IMR-90 (cell line): ENCODE data around the gene FRAS1. TPM values are rescaled to one million over a fixed set of nuclear protein-coding genes. Genes with fewer than 3 reads are reported as not detected.

Experiments
- ATAC-seq: fragments of 200-7000 bp; cut with Tn5 transposase; 2 replicates; pipeline ENCODE4 v1.9.1; 2020; ENCODE audit warnings: low read depth, mild to moderate bottlenecking, moderate library complexity
- BruUV-seq: library from RNA; stranded (reverse); fragments of 400-500 nt; replicated peaks from 2 replicates; lab custom pipeline; 2021; lab: Mats Ljungman, UMichigan
- CTCF ChIA-PET: fragments of 300-600 bp; formaldehyde crosslinking; extraction: SDS; loops from one replicate; lab custom pipeline; 2021; ENCODE audit warnings: antibody characterized with exemption; lab: Yijun Ruan, JAX
- POLR2A ChIA-PET: fragments of 300-600 bp; sonication (Branson Sonifier 250); formaldehyde crosslinking; loops from one replicate; lab custom pipeline; 2022; ENCODE audit warnings: antibody characterized with exemption; ENCODE audit not compliant: unreplicated experiment; lab: Charles Lee
- DNase-seq: peaks from one replicate; pipeline ENCODE4 v3.0.0; 2013
- H2AFZ ChIP-seq: replicated peaks from 2 replicates; pipeline ENCODE3; 2013; ENCODE audit warnings: low read length, mild to moderate bottlenecking; ENCODE audit not compliant: poor library complexity
- H2AK5ac ChIP-seq: 2 replicates; pipeline ENCODE4 v1.6.1; 2013; ENCODE audit warnings: low read depth, low read length, inconsistent platforms
- H2AK9ac ChIP-seq: replicated peaks from 2 replicates; pipeline ENCODE3; 2013; ENCODE audit warnings: mild to moderate bottlenecking, low read depth, low read length, moderate library complexity; ENCODE audit not compliant: poor library complexity
- H2BK120ac ChIP-seq: 2 replicates; pipeline ENCODE4 v1.6.1; 2013; ENCODE audit warnings: low read depth, low read length, inconsistent platforms
- H2BK15ac ChIP-seq: 3 replicates; pipeline ENCODE4 v1.6.1; 2013; ENCODE audit warnings: low read depth, low read length, inconsistent platforms
- H2BK20ac ChIP-seq: 2 replicates; pipeline ENCODE4 v1.6.1; 2013; ENCODE audit warnings: low read depth, mild to moderate bottlenecking, inconsistent platforms, low read length, moderate library complexity
- H2BK5ac ChIP-seq: 2 replicates; pipeline ENCODE4 v1.6.1; 2013; ENCODE audit warnings: mild to moderate bottlenecking, low read depth, low read length, inconsistent platforms; ENCODE audit not compliant: poor library complexity, severe bottlenecking
- H3K14ac ChIP-seq: replicated peaks from 2 replicates; pipeline ENCODE4 v1.6.1; 2013; ENCODE audit warnings: low read depth, low read length, inconsistent platforms
- H3K18ac ChIP-seq: 2 replicates; pipeline ENCODE4 v1.6.1; 2013; ENCODE audit warnings: low read depth, low read length, control low read depth
- H3K23ac ChIP-seq: 2 replicates; pipeline ENCODE4 v1.6.1; 2013; ENCODE audit warnings: low read depth, low read length, inconsistent platforms
- H3K27ac ChIP-seq: 2 replicates; pipeline ENCODE4 v1.5.1; 2013; ENCODE audit warnings: mild to moderate bottlenecking, control low read depth, low read length; ENCODE audit not compliant: insufficient read depth
- H3K27me3 ChIP-seq: 2 replicates; pipeline ENCODE4 v1.6.1; 2013; ENCODE audit warnings: low read length; ENCODE audit not compliant: control insufficient read depth, insufficient read depth
- H3K36me3 ChIP-seq: 2 replicates; pipeline ENCODE4 v1.6.1; 2013; ENCODE audit warnings: low read length, mixed read lengths; ENCODE audit not compliant: control insufficient read depth, insufficient read depth
- H3K4ac ChIP-seq: 2 replicates; pipeline ENCODE4 v1.6.1; 2013; ENCODE audit warnings: low read depth, low read length, inconsistent platforms
- H3K4me1 ChIP-seq: 2 replicates; pipeline ENCODE4 v1.6.1; 2013; ENCODE audit warnings: low read length, mixed read lengths; ENCODE audit not compliant: control insufficient read depth, insufficient read depth
- H3K4me2 ChIP-seq: 2 replicates; pipeline ENCODE4 v1.6.1; 2013; ENCODE audit warnings: low read depth, mild to moderate bottlenecking, control low read depth, low read length, moderate library complexity
- H3K4me3 ChIP-seq: 2 replicates; pipeline ENCODE4 v1.5.1; 2013; ENCODE audit warnings: low read depth, mild to moderate bottlenecking, control low read depth, low read length, moderate library complexity; ENCODE audit not compliant: insufficient read depth
- H3K56ac ChIP-seq: 2 replicates; pipeline ENCODE4 v1.6.1; 2013; ENCODE audit warnings: low read length, inconsistent platforms; ENCODE audit not compliant: insufficient read depth; ENCODE audit errors: extremely low read depth
- H3K79me1 ChIP-seq, 2 experiments: 2 replicates each; pipeline ENCODE4 v1.6.1; 2013; ENCODE audit warnings: low read length in 2 of 2, inconsistent platforms in 1 of 2, low read depth in 1 of 2
- H3K9ac ChIP-seq: 2 replicates; pipeline ENCODE4 v1.6.1; 2013; ENCODE audit warnings: low read depth, low read length, control low read depth
- H3K9me1 ChIP-seq: 2 replicates; pipeline ENCODE4 v1.6.1; 2013; ENCODE audit warnings: low read length, inconsistent platforms; ENCODE audit not compliant: insufficient read depth
- H3K9me3 ChIP-seq: 2 replicates; pipeline ENCODE4 v1.6.1; 2013; ENCODE audit warnings: low read length; ENCODE audit not compliant: control insufficient read depth, insufficient read depth
- H4K20me1 ChIP-seq: 2 replicates; pipeline ENCODE4 v1.6.1; 2013; ENCODE audit warnings: low read length, inconsistent platforms; ENCODE audit not compliant: insufficient read depth
- H4K5ac ChIP-seq: 2 replicates; pipeline ENCODE4 v1.6.1; 2013; ENCODE audit warnings: mild to moderate bottlenecking, low read depth, low read length, control low read depth
- H4K8ac ChIP-seq, 2 experiments: 2 replicates each; pipeline ENCODE4 v1.6.1; 2013; ENCODE audit warnings: low read depth in 2 of 2, low read length in 2 of 2, control low read depth in 1 of 2, inconsistent platforms in 1 of 2
- H4K91ac ChIP-seq: 2 replicates; pipeline ENCODE4 v1.6.1; 2013; ENCODE audit warnings: low read depth, low read length, inconsistent platforms; ENCODE audit not compliant: insufficient read depth
- CEBPB ChIP-seq: IDR thresholded peaks from 2 replicates; pipeline ENCODE4 v1.6.1; 2012; ENCODE audit warnings: low read depth, low read length, improper control_type of control experiment
- MXI1 ChIP-seq: IDR thresholded peaks from 2 replicates; pipeline ENCODE4 v1.6.1; 2012; ENCODE audit warnings: low read depth, mild to moderate bottlenecking, low read length, moderate library complexity, borderline replicate concordance
- RCOR1 ChIP-seq: IDR thresholded peaks from 2 replicates; pipeline ENCODE4 v1.6.1; 2012; ENCODE audit warnings: mild to moderate bottlenecking, low read length, improper control_type of control experiment; ENCODE audit not compliant: insufficient replicate concordance
- SMC3 ChIP-seq: fragments of 150-350 bp; IDR thresholded peaks from 2 replicates; pipeline ENCODE4 v1.6.1; 2016; ENCODE audit warnings: low read depth, mild to moderate bottlenecking, antibody characterized with exemption, low read length, moderate library complexity
- WGBS, 2 experiments: methylation state at CpG; one replicate each; pipeline versions ENCODE4 v1.1.5 to v1.1.7; 2013; ENCODE audit warnings: missing lambda C conversion rate in 2 of 2; ENCODE audit not compliant: insufficient read length in 1 of 2; ENCODE audit errors: extremely low coverage in 2 of 2; 5-methylcytosine and 5-hydroxymethylcytosine counted together
- dilution Hi-C: fragments of 300-500 bp; cut with HindIII; formaldehyde crosslinking; loops from one replicate; pipeline ENCODE4 v1.14.3; 2018; ENCODE audit warnings: low sequenced_read_pairs; ENCODE audit not compliant: unreplicated experiment
- in situ Hi-C: fragments of 300-500 bp; cut with MboI; formaldehyde crosslinking; loops from 3 replicates; pipeline ENCODE4 v1.14.3; 2019; ENCODE audit warnings: low sequenced_read_pairs, inconsistent platforms, mixed read lengths
- intact Hi-C: fragments of 100-400 bp; cut with micrococcal nuclease; formaldehyde crosslinking; loops from 2 replicates; pipeline ENCODE4 v1.10.0; 2022
- polyA plus RNA-seq, 3 experiments: library from polyadenylated mRNA; depleted of rRNA; stranded (reverse); fragments of >200 nt; gene quantifications; 2 replicates each; pipeline ENCODE4 v1.2.3, GENCODE V29; 2012; ENCODE audit warnings: low replicate concordance in 1 of 3
- total RNA-seq: library from RNA; depleted of rRNA; stranded (reverse); fragments of >200 nt; gene quantifications from 2 replicates; pipeline ENCODE4 v1.2.3, GENCODE V29; 2012
- TF ChIP-seq, protein P1 (sequence below): fragments of 150-350 bp; IDR thresholded peaks from 2 replicates; pipeline ENCODE4 v1.6.1; 2017; ENCODE audit warnings: mild to moderate bottlenecking, antibody characterized with exemption, low read length, low read depth

FRAS1 gene
- total and polyA plus RNA-seq, 2 of the 4 experiments (the other 2 are of a cell fraction), result under 0.01 to 0.03 TPM

DNA sequence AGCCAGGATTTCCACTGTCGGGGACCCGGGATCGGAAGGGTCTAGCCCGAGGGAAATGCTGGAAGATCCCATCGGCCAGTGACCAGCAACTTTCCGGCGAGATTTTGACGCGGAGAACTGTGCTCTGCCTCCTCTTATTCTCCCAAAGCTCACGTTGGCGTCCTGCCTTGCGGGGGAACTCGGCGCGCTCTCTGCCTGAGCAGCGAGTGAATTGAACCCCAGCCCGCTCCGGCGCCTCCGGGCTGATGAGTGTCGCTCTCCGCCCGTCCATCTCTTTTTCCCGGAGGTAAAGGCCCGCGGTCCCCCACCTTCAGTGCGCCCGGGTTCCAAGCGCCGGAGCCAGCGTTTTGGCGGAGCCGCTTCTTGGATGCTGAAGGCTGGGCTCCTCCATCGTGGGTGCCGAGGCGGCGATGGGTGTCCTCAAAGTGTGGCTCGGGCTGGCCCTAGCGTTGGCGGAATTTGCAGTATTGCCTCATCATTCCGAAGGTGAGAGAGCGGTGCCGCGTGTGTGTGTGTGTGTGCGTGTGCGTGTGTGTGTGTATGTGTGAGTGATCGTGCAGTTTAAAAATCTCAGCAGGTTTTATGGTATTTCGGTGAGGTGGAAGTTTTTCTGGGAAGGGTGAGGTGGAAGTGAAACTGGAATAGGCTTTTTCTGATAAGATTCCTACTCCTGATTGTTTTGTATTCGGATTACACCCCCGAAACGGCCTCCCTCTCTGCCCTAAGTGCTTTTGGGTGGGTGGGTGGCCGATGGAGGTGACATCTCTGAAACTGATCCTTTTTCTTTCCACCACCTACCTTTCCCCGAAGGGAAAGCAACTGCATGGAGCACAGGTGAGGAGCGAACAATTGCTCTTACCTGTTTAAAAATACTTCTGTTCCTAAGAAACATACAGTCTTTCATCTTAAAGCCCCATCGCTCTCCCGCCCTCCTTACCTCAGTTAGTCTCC lies 752 bp downstream of the FRAS1 start:
- TF ChIP-seq RCOR1, result no peak
- no peak for TF ChIP-seq SMC3
- TF ChIP-seq, protein P1, sequence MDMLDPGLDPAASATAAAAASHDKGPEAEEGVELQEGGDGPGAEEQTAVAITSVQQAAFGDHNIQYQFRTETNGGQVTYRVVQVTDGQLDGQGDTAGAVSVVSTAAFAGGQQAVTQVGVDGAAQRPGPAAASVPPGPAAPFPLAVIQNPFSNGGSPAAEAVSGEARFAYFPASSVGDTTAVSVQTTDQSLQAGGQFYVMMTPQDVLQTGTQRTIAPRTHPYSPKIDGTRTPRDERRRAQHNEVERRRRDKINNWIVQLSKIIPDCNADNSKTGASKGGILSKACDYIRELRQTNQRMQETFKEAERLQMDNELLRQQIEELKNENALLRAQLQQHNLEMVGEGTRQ, result no peak
- peak; percentile 76 for TF ChIP-seq CEBPB
- no peak for TF ChIP-seq MXI1
- Histone ChIP-seq H2BK120ac (no peak overlapping the region), H2BK15ac (no peak overlapping the region), H3K4me1 (peaks cover 2% of the 10 kb centered on the region; the same call in 1 of the 2 replicates), H3K14ac (no peak overlapping the region), H3K9ac (no peak overlapping the region), H3K27ac (no peak overlapping the region), H2BK20ac (no peak overlapping the region), H3K9me3 (no peaks in the 10 kb centered on the region), H3K4me3 (peak overlapping the region; percentile 57), H3K18ac (no peak overlapping the region), H3K4ac (no peak overlapping the region), H3K27me3 (peaks cover 46% of the 10 kb centered on the region), H3K79me1 (no peaks in the 10 kb centered on the region), H4K8ac (no peak overlapping the region), H4K5ac (no peak overlapping the region), H2AK9ac (no peak overlapping the region), H4K91ac (no peak overlapping the region), H4K20me1 (no peaks in the 10 kb centered on the region; the same call in 1 of the 2 replicates), H3K36me3 (no peaks in the 10 kb centered on the region), H3K9me1 (no peaks in the 10 kb centered on the region), H2AFZ (peak overlapping the region; percentile 72), H2BK5ac (no peak overlapping the region), H3K23ac (no peak overlapping the region), H2AK5ac (no peak overlapping the region), H3K4me2 (peak overlapping the region; percentile 97), H3K56ac (no peak overlapping the region)
- intact Hi-C loops (loop anchor here (5.0 kb wide), 2 partner anchors 454 to 804 kb away; no protein-coding TSS in a partner anchor), dilution Hi-C loops (no loop called here), in situ Hi-C loops (no loop called here)
- ATAC-seq, result peak; percentile 61
- CTCF ChIA-PET, result no interaction called here
- POLR2A ChIA-PET, result no interaction called here
- peak; percentile 13 for DNase-seq
- BruUV-seq, result no TSS peak
- 2% methylated on average over 29 of the region's 56 CpGs; no CpG with 5 or more reads in 1 of the 2 experiments for WGBS, 2 experiments
